Measurements from ENCODE around the gene LRIG1.

DNA sequence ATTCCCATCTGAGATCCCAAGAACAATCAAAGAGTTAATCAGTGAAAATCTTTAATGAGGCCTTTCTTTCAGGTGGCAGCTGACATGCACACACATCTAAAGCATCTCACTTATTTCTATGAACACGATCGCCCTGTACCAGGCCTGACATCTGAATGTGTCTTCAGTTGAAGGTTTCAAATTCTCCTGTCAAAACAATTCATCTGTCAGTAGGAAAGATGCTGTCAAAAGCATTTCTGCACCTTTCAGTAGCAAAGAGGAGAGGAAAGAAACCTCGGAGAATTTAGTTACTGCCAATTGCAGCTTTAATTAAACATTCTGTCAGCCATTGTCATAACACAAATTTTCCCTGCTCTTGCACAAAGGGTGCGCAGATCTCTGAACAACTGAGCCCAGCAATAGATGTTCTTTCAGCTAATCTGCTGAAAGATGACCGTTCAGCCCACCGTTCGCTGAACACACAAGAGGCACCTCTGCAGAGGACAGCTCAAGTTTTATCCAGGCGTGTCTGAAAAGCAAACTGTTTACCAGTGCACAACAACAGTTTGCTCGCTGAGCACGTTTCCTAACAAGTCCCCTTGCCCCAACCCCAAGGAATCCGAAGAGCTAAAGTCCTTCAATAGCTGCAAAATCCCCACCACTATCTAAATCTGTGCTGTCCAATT is 34.1 kb downstream of the LRIG1 start:
- TF ChIP-seq, protein P1, sequence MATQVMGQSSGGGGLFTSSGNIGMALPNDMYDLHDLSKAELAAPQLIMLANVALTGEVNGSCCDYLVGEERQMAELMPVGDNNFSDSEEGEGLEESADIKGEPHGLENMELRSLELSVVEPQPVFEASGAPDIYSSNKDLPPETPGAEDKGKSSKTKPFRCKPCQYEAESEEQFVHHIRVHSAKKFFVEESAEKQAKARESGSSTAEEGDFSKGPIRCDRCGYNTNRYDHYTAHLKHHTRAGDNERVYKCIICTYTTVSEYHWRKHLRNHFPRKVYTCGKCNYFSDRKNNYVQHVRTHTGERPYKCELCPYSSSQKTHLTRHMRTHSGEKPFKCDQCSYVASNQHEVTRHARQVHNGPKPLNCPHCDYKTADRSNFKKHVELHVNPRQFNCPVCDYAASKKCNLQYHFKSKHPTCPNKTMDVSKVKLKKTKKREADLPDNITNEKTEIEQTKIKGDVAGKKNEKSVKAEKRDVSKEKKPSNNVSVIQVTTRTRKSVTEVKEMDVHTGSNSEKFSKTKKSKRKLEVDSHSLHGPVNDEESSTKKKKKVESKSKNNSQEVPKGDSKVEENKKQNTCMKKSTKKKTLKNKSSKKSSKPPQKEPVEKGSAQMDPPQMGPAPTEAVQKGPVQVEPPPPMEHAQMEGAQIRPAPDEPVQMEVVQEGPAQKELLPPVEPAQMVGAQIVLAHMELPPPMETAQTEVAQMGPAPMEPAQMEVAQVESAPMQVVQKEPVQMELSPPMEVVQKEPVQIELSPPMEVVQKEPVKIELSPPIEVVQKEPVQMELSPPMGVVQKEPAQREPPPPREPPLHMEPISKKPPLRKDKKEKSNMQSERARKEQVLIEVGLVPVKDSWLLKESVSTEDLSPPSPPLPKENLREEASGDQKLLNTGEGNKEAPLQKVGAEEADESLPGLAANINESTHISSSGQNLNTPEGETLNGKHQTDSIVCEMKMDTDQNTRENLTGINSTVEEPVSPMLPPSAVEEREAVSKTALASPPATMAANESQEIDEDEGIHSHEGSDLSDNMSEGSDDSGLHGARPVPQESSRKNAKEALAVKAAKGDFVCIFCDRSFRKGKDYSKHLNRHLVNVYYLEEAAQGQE (IDR thresholded peaks at IDR 0.05; ENCODE audit: insufficient replicate concordance, low read depth): no peak
- TF ChIP-seq, protein P2, sequence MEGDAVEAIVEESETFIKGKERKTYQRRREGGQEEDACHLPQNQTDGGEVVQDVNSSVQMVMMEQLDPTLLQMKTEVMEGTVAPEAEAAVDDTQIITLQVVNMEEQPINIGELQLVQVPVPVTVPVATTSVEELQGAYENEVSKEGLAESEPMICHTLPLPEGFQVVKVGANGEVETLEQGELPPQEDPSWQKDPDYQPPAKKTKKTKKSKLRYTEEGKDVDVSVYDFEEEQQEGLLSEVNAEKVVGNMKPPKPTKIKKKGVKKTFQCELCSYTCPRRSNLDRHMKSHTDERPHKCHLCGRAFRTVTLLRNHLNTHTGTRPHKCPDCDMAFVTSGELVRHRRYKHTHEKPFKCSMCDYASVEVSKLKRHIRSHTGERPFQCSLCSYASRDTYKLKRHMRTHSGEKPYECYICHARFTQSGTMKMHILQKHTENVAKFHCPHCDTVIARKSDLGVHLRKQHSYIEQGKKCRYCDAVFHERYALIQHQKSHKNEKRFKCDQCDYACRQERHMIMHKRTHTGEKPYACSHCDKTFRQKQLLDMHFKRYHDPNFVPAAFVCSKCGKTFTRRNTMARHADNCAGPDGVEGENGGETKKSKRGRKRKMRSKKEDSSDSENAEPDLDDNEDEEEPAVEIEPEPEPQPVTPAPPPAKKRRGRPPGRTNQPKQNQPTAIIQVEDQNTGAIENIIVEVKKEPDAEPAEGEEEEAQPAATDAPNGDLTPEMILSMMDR (IDR thresholded peaks at IDR 0.05; ENCODE audit: insufficient read depth, low read length): no peak
- no peak for TF ChIP-seq POLR2AphosphoS5 (IDR thresholded peaks at IDR 0.05; ENCODE audit: low read depth)
- no peak for TF ChIP-seq SPI1 (IDR thresholded peaks at IDR 0.05; ENCODE audit: borderline replicate concordance, low read depth)
- no peak for TF ChIP-seq GABPA (IDR thresholded peaks at IDR 0.05; ENCODE audit: low read depth)
